ENCODE results near the gene ABCG2.

Gene ABCG2

GRCh38 chr4:88158489-88159228, at the start of gene ABCG2:
Gene ABCG2, minus strand, starts transcription at chr4:88158639. Its CDS starts 18,644 bp downstream, at chr4:88139995.
- DNase-seq (ENCODE audit: low spot score), result peak; percentile 16

DNA sequence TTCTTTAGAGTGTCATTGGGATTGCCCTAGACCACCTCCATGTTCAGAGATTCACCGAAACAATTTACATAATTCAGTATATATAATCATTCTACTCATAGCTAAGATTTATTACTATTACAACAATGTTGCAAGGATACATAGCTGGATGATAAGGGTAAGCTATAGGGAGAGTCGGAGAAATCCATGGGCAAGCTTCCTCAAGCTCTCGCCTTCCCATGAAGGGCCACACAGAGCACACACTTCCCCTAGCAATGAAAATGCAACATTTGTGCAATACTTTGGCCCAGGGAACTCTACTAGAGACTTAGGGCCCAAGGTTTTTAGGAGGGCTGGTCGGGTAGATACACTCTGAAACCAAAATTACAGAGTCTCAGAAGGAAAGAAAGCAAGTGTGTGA, 49.7 kb upstream of the ABCG2 start:
- DNase-seq (ENCODE audit: low spot score), result no peak

- DNase-seq (ENCODE audit: low spot score), result no peak
Measured at GRCh38 chr4:88207171-88207570, 48.7 kb upstream of the ABCG2 start.

- no peak for DNase-seq (ENCODE audit: low spot score)
Measured at GRCh38 chr4:88204882-88205281, 46.4 kb upstream of the ABCG2 start.

GRCh38 chr4:88202443-88202842, 44.0 kb upstream of the ABCG2 start:
- DNase-seq (ENCODE audit: low spot score), result no peak

GRCh38 chr4:88200186-88200585, 41.7 kb upstream of the ABCG2 start:
- no peak for DNase-seq (ENCODE audit: low spot score)

- DNase-seq (ENCODE audit: low spot score), result no peak
Measured at GRCh38 chr4:88196523-88197185, 38.2 kb upstream of the ABCG2 start.

- no peak for DNase-seq (ENCODE audit: low spot score)
Measured at GRCh38 chr4:88196013-88196365, 37.5 kb upstream of the ABCG2 start.

DNA sequence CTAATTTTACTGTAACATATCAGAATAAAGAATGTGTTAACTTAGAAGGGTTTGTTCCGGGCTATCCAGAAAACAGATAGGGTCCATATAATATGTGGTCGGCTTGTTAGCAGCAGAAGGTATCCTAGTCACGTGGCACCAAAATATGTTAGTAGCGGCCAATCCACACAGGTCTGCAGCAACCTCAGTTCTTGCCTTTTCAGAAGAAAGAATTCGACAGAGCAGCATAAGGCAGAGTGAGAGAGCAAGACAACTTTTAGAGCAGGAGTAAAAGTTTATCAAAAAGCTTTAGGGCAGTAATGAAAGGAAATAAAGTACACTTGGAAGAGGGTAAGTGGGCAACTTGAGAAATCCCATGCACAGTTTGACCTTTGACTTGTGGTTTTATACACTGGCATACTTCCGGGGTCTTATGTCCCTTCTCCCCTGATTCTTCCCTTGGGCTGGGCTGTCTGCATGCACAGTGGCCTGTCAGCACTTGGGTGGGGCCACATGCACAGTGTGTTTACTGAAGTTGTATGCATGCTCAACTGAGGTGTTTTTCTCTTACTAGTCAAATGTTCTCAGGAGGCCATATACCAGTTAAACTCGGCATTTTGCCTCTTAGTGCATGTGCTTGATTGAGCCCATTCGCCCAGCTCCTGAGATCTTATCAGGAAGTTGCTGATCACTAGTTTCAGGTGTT, 37.0 kb upstream of the ABCG2 start:
- no peak for DNase-seq (ENCODE audit: low spot score)

DNA sequence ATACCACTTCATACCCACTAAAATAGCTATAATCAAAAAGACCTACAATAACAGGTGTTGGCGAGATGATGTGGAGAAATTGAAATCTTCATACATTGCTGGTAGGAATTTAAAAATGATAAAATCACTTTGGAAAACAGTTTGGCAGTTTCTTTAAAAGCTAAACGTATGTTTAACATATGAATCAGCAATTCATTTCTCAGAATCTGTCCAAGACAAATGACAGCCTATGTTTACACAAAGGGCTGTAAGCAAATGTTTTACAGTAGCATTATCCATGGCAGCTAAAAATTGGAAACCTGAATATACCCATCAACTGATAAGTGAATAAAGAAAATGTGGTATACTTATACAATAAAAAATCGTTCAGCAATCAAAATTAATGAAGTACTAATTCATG, 33.0 kb upstream of the ABCG2 start:
- DNase-seq (ENCODE audit: low spot score), result no peak

- no peak for DNase-seq (ENCODE audit: low spot score)
Measured at GRCh38 chr4:88189881-88190585, 31.6 kb upstream of the ABCG2 start.

- DNase-seq (ENCODE audit: low spot score), result no peak
Measured at GRCh38 chr4:88189418-88189738, 30.9 kb upstream of the ABCG2 start.

- no peak for DNase-seq (ENCODE audit: low spot score)
Measured at GRCh38 chr4:88188738-88189417, 30.4 kb upstream of the ABCG2 start.

DNA sequence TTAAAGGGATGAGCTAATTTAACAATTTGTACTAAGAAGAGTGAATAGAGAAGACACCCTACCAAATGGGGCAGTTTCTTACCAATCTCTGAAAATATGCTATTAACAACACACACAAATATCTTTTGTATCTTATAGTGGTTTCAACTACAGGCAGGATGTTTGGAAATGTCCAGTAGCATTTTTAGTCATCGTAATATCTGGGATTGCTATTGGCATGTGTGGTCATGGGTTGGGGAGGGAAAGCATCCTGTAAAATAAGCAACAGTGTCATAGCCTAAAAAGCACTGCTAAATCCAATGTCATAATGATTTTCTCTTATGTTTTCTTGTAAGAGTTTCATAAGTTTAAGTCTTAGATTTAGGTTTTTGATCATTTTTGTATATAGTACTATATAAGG, 29.3 kb upstream of the ABCG2 start:
- DNase-seq (ENCODE audit: low spot score), result peak; percentile 54

GRCh38 chr4:88185906-88186305, 27.5 kb upstream of the ABCG2 start:
- no peak for DNase-seq (ENCODE audit: low spot score)

DNA sequence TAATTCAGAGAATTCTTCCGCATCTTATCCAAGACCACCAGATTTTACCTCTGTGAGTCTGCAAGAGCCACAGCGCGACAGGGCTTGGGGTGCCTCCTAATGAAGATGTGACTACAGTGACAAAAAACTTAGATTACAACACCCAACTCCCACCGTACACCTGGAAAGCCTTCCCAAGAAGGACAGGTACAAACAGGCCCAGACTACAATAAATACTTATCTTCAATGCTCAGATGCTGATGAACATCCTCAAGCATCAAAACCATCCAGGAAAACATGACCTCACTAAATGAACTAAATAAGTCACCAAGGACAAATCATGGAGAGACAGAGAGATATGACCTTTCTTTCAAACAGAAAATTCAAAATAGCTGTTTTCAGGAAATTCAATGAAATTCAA, 20.8 kb upstream of the ABCG2 start:
- DNase-seq (ENCODE audit: low spot score), result no peak

- no peak for DNase-seq (ENCODE audit: low spot score)
Measured at GRCh38 chr4:88178626-88179231, 20.3 kb upstream of the ABCG2 start.

DNA sequence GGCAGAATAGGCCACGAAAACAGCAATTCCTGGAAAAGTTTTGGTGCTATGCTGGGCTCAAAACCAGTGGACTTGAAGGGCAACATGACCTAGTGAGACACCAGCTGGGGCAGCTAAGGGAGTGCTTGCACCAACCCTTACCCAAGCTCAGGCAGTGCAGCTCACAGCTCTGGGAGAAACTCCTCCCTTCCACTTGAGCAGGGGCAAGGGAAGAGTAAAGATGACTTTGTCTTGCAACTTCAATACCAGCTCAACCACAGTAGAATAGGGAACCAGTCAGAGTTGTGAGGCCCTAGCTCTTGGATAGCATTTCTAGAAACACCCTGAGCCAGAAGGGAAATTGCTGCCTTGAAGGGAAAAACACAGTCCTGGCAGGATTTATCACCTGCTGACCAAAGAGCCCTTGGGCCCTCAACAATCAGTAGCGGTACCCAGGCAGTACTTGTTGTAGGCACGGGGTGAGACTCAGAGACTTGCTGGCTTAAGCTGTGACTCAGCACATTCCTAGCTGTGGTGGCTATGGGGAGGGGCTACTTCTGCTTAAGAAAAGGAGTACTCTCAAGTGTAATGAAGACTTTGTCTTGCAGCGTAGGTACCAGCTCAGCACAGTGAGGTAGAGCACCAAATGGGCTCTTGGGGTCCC, 19.7 kb upstream of the ABCG2 start:
- DNase-seq (ENCODE audit: low spot score), result peak; percentile 37

DNA sequence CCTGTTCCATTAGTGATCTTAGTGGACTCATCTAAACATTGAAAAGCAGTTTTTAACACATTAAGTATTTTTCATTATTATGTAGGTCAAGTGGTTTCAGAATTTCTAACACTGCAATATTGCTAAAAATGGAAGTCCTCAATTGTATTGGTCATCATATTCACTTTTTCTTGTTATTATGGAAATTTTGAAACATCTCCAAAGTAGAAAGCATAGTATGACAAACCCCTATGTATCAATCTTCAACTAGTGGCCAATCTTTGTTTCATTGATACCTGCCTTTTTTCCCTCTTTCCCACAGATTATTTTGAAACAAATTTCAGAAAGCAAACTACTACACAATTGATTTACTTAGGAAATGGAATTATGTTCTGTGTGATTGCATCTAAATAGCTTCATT, 14.5 kb upstream of the ABCG2 start:
- no peak for DNase-seq (ENCODE audit: low spot score)

DNA sequence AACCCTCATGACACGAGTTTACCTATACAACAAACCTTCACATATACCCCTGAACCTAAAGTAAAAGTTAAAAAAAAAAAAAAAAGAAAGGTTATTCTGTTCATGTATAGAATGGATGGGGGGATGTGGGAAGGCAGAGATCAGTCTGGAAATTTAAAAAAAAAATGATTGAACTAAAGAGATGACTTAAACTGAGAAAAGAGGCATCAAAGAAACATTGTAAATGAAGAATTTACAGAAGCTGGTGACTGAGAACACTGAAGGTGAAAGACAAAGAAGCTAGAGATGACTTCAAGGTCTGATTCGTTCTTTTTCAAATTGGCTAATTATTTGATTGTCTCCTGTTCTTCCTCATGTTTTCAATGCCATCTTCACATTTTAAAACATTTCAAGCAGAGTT, 12.8 kb upstream of the ABCG2 start:
- DNase-seq (ENCODE audit: low spot score), result no peak

DNA sequence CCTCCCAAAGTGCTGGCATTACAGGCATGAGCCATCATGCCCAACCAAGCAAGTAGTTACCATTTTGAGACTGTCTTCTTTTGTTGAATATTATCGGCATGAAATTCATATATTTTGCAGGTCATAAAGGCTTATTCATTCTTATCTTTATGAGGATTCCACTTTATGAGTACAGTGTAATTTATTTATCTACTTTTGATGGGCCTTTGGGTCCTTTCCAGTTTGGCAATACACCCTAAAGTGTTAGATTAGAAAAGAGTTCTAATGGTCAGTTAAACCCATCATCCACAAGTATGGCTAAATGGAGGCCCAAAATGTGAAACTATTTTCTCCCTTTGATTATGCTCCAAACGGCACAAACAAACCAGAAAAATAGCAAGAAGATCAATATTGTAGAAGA, 10.9 kb upstream of the ABCG2 start:
- DNase-seq (ENCODE audit: low spot score), result no peak
